GM18498 (cell line): ENCODE measurements around the gene PKIB.
"Not testable (repeated sequence)": the region's sequence is repeated elsewhere in the genome, so short reads cannot be mapped to it uniquely, and the experiment has no call there.

ENCODE experiments used
- ATAC-seq: cut with Tn5 transposase; IDR thresholded peaks from one replicate; pipeline ENCODE4 v1.9.1; 2021; ENCODE audit warnings: mild to moderate bottlenecking, moderate library complexity; ENCODE audit not compliant: unreplicated experiment

The PKIB gene

GRCh38 chr6:122620428-122620827, 10.2 kb downstream of the PKIB start:
- ATAC-seq = no peak

- no peak for ATAC-seq
Measured at GRCh38 chr6:122620902-122621301, 10.7 kb downstream of the PKIB start.

- no peak for ATAC-seq
Measured at GRCh38 chr6:122621638-122622037, 11.4 kb downstream of the PKIB start.

GRCh38 chr6:122622479-122622878, 12.3 kb downstream of the PKIB start:
- no peak for ATAC-seq

GRCh38 chr6:122623279-122623678, 13.1 kb downstream of the PKIB start:
- ATAC-seq = no peak

GRCh38 chr6:122624853-122625252, 14.6 kb downstream of the PKIB start:
- no peak for ATAC-seq

- ATAC-seq = no peak
Measured at GRCh38 chr6:122628714-122629113, 18.5 kb downstream of the PKIB start.

GRCh38 chr6:122631571-122632249, 21.5 kb downstream of the PKIB start:
- no peak for ATAC-seq

- no peak for ATAC-seq
Measured at GRCh38 chr6:122640366-122640765, 30.2 kb downstream of the PKIB start.

- no peak for ATAC-seq
Measured at GRCh38 chr6:122641819-122642218, 31.6 kb downstream of the PKIB start.

- ATAC-seq = not testable (repeated sequence)
Measured at GRCh38 chr6:122642604-122643003, 32.4 kb downstream of the PKIB start.

GRCh38 chr6:122645256-122645655, 35.1 kb downstream of the PKIB start:
- ATAC-seq = no peak

- ATAC-seq = no peak
Measured at GRCh38 chr6:122647765-122648164, 37.6 kb downstream of the PKIB start.

GRCh38 chr6:122648726-122649125, 38.5 kb downstream of the PKIB start:
- no peak for ATAC-seq

- no peak for ATAC-seq
Measured at GRCh38 chr6:122649701-122650100, 39.5 kb downstream of the PKIB start.

GRCh38 chr6:122650403-122650802, 40.2 kb downstream of the PKIB start:
- no peak for ATAC-seq

GRCh38 chr6:122651031-122651430, 40.8 kb downstream of the PKIB start:
- ATAC-seq = no peak

- no peak for ATAC-seq
Measured at GRCh38 chr6:122651604-122652003, 41.4 kb downstream of the PKIB start.

- ATAC-seq = no peak
Measured at GRCh38 chr6:122652431-122652830, 42.2 kb downstream of the PKIB start.

GRCh38 chr6:122653094-122653493, 42.9 kb downstream of the PKIB start:
- no peak for ATAC-seq

GRCh38 chr6:122654012-122654411, 43.8 kb downstream of the PKIB start:
- no peak for ATAC-seq

- ATAC-seq = no peak
Measured at GRCh38 chr6:122657601-122658000, 47.4 kb downstream of the PKIB start.

GRCh38 chr6:122660296-122660695, 50.1 kb downstream of the PKIB start:
- ATAC-seq = no peak
